OCI-LY7 (cell line): Measurements from ENCODE around the gene CFDP1.

Experiments used
- CTCF ChIP-seq: fragments of 200-600 bp; sonication (generic); conservative IDR thresholded peaks from 2 replicates; pipeline ENCODE4 v1.5.1; 2014; ENCODE audit warnings: mild to moderate bottlenecking, antibody characterized with exemption, low read length, moderate library complexity, mixed read lengths
- EZH2phosphoT487 ChIP-seq: fragments of 200-600 bp; sonication (generic); IDR thresholded peaks from 2 replicates; pipeline ENCODE4 v1.6.1; 2018; ENCODE audit warnings: low read depth, borderline replicate concordance, mild to moderate bottlenecking, mixed run types, antibody characterized with exemption, low read length, moderate library complexity, mixed read lengths

GRCh38 chr16:75476817-75477216 lies 43.5 kb upstream of the CFDP1 start:
- TF ChIP-seq CTCF: no peak
- no peak for TF ChIP-seq EZH2phosphoT487
